ENCODE data around the gene IGF1.

DNA sequence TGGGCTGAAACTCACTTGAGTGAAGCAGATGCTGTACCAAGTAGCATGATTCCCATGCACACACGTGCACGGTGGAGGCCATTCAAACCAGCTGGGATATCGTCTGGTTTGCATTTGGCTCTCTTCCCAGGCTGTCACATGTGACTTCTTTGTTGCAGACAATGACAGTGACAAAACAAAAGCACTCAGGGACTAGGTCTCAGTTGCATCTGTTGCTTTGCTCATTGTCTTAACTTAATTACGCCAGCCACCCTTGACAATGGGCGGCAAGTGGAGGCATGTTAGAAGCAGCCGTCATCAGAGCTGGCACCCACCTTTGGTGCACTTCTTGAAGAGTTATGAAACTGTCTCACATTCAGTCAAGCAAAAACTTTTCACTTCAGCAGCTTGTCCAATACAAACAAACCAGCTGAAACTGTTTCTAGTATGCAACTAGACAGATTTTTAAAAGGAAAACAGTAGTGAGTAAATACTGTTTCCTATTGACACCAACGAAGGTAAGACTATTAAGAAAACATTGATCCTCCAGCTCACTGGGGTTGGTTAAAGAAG, 74.3 kb downstream of the IGF1 start:
- TF ChIP-seq CTCF (IDR thresholded peaks at IDR 0.05) (no peak), POLR2A (IDR thresholded peaks at IDR 0.05) (no peak), POLR2AphosphoS5 (IDR thresholded peaks at IDR 0.05) (no peak)
